Measurements from ENCODE around the gene ZNF672. TPM values are rescaled to one million over a fixed set of nuclear protein-coding genes. Genes with fewer than 3 reads are reported as not detected.

ZNF672 gene
- polyA plus RNA-seq, 1 donor (not counting 4 experiments of a cell fraction or from before 2014, with no cell fraction given): 12.6 TPM

GRCh38 chr1:248817065-248817464, 21.0 kb upstream of the ZNF672 start:
- FAIRE-seq (no peak), DNase-seq (ENCODE audit: low read depth, low spot score) (no peak)
- Histone ChIP-seq H3K27me3 (ENCODE audit: control insufficient read depth, extremely low read depth, insufficient read depth, low read length) (no peaks in the 10 kb centered on the region), H3K4me1 (ENCODE audit: control insufficient read depth, extremely low read depth, insufficient read depth, low read length) (no peaks in the 10 kb centered on the region), H3K9me1 (ENCODE audit: control insufficient read depth, extremely low read depth, insufficient read depth, low read length) (peaks cover under 1% of the 10 kb centered on the region), H3K4me2 (ENCODE audit: control insufficient read depth, extremely low read depth, insufficient read depth, low read depth, low read length) (no peak overlapping the region), H3K27ac (ENCODE audit: control insufficient read depth, insufficient read depth, low read length) (no peak overlapping the region), H3K9ac (ENCODE audit: control insufficient read depth, extremely low read depth, insufficient read depth, low read length) (no peak overlapping the region), H3K79me2 (ENCODE audit: control insufficient read depth, insufficient read depth, low read length) (peaks cover 30% of the 10 kb centered on the region), H3K9me3 (ENCODE audit: control insufficient read depth, low read depth, low read length) (no peaks in the 10 kb centered on the region), H2AFZ (ENCODE audit: control insufficient read depth, low read length) (no peak overlapping the region), H3K4me3 (ENCODE audit: control insufficient read depth in 2 of 3, extremely low read depth in 1 of 3, insufficient read depth in 2 of 3, low read depth in 1 of 3, low read length in 3 of 3) (no peak overlapping the region), H3K36me3 (ENCODE audit: control insufficient read depth in 2 of 2, extremely low read depth in 1 of 2, insufficient read depth in 2 of 2, low read length in 2 of 2) (peaks cover 27 to 44% of the 10 kb centered on the region in 2 experiments), H4K20me1 (ENCODE audit: control insufficient read depth, extremely low read depth, insufficient read depth, low read length) (no peaks in the 10 kb centered on the region)
- TF ChIP-seq EZH2 (IDR thresholded peaks at IDR 0.05; ENCODE audit: low read length): no peak
- TF ChIP-seq, protein P1, sequence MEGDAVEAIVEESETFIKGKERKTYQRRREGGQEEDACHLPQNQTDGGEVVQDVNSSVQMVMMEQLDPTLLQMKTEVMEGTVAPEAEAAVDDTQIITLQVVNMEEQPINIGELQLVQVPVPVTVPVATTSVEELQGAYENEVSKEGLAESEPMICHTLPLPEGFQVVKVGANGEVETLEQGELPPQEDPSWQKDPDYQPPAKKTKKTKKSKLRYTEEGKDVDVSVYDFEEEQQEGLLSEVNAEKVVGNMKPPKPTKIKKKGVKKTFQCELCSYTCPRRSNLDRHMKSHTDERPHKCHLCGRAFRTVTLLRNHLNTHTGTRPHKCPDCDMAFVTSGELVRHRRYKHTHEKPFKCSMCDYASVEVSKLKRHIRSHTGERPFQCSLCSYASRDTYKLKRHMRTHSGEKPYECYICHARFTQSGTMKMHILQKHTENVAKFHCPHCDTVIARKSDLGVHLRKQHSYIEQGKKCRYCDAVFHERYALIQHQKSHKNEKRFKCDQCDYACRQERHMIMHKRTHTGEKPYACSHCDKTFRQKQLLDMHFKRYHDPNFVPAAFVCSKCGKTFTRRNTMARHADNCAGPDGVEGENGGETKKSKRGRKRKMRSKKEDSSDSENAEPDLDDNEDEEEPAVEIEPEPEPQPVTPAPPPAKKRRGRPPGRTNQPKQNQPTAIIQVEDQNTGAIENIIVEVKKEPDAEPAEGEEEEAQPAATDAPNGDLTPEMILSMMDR (optimal IDR thresholded peaks at IDR 0.05 in 1 of 3, IDR thresholded peaks at IDR 0.05 in 1 of 3, conservative IDR thresholded peaks at IDR 0.05 in 1 of 3; ENCODE audit: extremely low read depth in 1 of 3, insufficient read depth in 2 of 3, low read length in 3 of 3): no peak
- dilution Hi-C loops (cut with MboI; ENCODE audit: extremely low pct_ligation_motif_present, low sequenced_read_pairs): no loop called here

DNA sequence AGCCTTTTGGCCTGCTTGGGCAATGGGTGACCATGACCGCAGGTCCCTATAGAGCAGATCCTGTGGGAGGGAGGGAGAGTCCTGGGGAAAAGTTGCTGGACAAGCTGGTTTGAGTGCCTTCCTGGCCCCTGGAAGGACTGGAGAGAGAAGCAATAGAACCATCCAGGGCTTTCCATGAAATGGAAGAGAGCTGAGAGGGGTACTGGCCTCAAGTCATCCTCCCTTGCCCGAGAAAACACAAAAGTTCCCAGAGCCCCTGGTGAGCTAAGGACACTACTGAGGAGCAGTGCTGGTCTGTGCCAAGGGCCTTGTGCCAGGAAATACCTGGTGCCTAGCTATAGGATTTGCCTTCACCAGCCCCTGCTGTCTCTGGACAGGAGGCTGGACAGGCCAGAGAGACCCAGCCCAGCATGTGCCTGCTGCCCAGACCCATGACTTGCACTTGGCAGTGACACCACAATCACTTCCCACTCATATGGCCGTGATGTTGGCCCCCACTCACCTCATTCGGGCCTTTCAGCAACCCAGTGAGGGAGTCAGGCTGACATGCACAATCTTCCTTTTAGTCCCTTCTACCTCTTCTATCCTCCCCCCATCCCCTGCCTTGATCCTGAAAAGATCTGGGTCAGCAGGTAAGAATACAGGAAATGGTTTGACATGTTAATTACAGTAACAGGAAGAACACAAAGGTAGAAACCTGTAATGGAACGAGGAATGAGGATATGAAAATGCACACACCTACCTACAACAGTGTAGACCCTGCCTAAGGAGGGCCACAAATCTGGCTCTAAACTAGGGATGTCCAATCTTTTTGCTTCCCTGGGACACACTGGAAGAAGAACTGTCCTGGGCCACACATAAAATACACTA, 19.3 kb upstream of the ZNF672 start:
- H3K4me2 ChIP-seq (ENCODE audit: control insufficient read depth, extremely low read depth, insufficient read depth, low read depth, low read length): no peak overlapping the region
- H3K9ac ChIP-seq (ENCODE audit: control insufficient read depth, extremely low read depth, insufficient read depth, low read length): no peak overlapping the region
- no peak overlapping the region for H2AFZ ChIP-seq (ENCODE audit: control insufficient read depth, low read length)
- no peak for TF ChIP-seq EZH2 (IDR thresholded peaks at IDR 0.05; ENCODE audit: low read length)
- TF ChIP-seq, protein P1 (optimal IDR thresholded peaks at IDR 0.05 in 1 of 3, IDR thresholded peaks at IDR 0.05 in 1 of 3, conservative IDR thresholded peaks at IDR 0.05 in 1 of 3; ENCODE audit: extremely low read depth in 1 of 3, insufficient read depth in 2 of 3, low read length in 3 of 3): no peak
- H3K79me2 ChIP-seq (ENCODE audit: control insufficient read depth, insufficient read depth, low read length): peaks cover 45% of the 10 kb centered on the region
- no peaks in the 10 kb centered on the region for H4K20me1 ChIP-seq (ENCODE audit: control insufficient read depth, extremely low read depth, insufficient read depth, low read length)
- H3K27ac ChIP-seq (ENCODE audit: control insufficient read depth, insufficient read depth, low read length): no peak overlapping the region
- no peak overlapping the region for H3K4me3 ChIP-seq (ENCODE audit: control insufficient read depth in 2 of 3, extremely low read depth in 1 of 3, insufficient read depth in 2 of 3, low read depth in 1 of 3, low read length in 3 of 3)
- FAIRE-seq (no peak), DNase-seq (ENCODE audit: low read depth, low spot score) (no peak)
- no peaks in the 10 kb centered on the region for H3K27me3 ChIP-seq (ENCODE audit: control insufficient read depth, extremely low read depth, insufficient read depth, low read length)
- H3K36me3 ChIP-seq (ENCODE audit: control insufficient read depth in 2 of 2, extremely low read depth in 1 of 2, insufficient read depth in 2 of 2, low read length in 2 of 2): peaks cover 33 to 40% of the 10 kb centered on the region in 2 experiments
- H3K4me1 ChIP-seq (ENCODE audit: control insufficient read depth, extremely low read depth, insufficient read depth, low read length): peaks cover 8% of the 10 kb centered on the region
- peaks cover 2% of the 10 kb centered on the region for H3K9me1 ChIP-seq (ENCODE audit: control insufficient read depth, extremely low read depth, insufficient read depth, low read length)
- dilution Hi-C loops (cut with MboI; ENCODE audit: extremely low pct_ligation_motif_present, low sequenced_read_pairs): no loop called here
- no peaks in the 10 kb centered on the region for H3K9me3 ChIP-seq (ENCODE audit: control insufficient read depth, low read depth, low read length)
